Measurements from ENCODE around the gene CCDC6. TPM values are rescaled to one million over a fixed set of nuclear protein-coding genes. Genes with fewer than 3 reads are reported as not detected.

CCDC6 gene
- total RNA-seq, 4 donors from 2014 or later = 78.5 to 101 (median 92.1) TPM

DNA sequence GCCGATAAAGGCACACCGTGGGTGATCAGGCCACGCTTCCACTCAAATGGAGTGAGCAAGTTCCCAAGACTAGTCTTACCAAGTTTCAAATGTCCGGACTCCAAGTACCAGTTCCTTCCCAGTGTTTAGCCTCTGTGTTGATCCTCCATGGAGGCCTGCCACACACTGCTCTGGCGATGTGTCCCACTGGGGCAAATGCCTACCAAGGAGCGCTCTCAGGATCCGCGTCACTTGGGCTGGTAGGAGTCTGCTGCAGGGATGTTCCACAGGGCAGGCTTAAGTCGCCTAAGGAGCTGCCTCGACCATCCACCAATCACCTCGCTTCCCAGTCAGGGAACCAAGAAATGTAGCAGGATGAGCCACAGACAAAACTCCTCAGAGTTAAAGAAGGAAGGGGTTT, 135.7 kb downstream of the CCDC6 start:
- Histone ChIP-seq H3K27ac (no peak overlapping the region), H3K27me3 (no peaks in the 10 kb centered on the region), H3K9me3 (no peaks in the 10 kb centered on the region), H3K4me1 (no peaks in the 10 kb centered on the region), H3K4me3 (no peak overlapping the region), H3K36me3 (no peaks in the 10 kb centered on the region)
- WGBS = 93% methylated on average over 8 of the region's 11 CpGs
- DNase-seq (ENCODE audit: low spot score in 2 of 2) = no peak
- TF ChIP-seq POLR2A (IDR thresholded peaks at IDR 0.05) (no peak), EP300 (IDR thresholded peaks at IDR 0.05) (no peak), POLR2AphosphoS5 (IDR thresholded peaks at IDR 0.05) (no peak)
- TF ChIP-seq, protein P1, sequence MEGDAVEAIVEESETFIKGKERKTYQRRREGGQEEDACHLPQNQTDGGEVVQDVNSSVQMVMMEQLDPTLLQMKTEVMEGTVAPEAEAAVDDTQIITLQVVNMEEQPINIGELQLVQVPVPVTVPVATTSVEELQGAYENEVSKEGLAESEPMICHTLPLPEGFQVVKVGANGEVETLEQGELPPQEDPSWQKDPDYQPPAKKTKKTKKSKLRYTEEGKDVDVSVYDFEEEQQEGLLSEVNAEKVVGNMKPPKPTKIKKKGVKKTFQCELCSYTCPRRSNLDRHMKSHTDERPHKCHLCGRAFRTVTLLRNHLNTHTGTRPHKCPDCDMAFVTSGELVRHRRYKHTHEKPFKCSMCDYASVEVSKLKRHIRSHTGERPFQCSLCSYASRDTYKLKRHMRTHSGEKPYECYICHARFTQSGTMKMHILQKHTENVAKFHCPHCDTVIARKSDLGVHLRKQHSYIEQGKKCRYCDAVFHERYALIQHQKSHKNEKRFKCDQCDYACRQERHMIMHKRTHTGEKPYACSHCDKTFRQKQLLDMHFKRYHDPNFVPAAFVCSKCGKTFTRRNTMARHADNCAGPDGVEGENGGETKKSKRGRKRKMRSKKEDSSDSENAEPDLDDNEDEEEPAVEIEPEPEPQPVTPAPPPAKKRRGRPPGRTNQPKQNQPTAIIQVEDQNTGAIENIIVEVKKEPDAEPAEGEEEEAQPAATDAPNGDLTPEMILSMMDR (IDR thresholded peaks at IDR 0.05) = no peak

DNA sequence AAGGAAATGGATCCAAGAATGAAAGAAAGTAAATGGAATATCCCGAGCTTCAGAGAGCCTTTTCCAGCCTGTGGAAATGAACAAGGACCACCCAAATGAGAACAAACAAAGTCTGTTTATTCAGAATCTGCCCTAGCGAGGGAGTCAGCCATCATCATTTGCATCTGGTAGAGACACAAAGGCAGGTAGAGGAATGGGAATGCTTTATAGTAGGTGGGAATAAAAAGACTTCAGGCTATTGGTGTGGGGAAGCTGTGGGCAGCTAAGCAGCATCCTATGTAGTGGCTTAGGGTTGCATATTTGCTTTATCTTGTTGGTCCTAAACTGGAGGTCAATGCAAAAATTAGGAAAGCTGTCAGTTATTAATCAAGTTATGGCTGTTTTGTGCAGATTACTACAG, 143.9 kb downstream of the CCDC6 start:
- TF ChIP-seq POLR2A (IDR thresholded peaks at IDR 0.05) (no peak), POLR2AphosphoS5 (IDR thresholded peaks at IDR 0.05) (no peak), EP300 (IDR thresholded peaks at IDR 0.05) (no peak)
- TF ChIP-seq, protein P1 (IDR thresholded peaks at IDR 0.05) = no peak
- WGBS = 48% methylated on average over 2 of the region's 2 CpGs
- no peaks in the 10 kb centered on the region for H3K27me3 ChIP-seq

DNA sequence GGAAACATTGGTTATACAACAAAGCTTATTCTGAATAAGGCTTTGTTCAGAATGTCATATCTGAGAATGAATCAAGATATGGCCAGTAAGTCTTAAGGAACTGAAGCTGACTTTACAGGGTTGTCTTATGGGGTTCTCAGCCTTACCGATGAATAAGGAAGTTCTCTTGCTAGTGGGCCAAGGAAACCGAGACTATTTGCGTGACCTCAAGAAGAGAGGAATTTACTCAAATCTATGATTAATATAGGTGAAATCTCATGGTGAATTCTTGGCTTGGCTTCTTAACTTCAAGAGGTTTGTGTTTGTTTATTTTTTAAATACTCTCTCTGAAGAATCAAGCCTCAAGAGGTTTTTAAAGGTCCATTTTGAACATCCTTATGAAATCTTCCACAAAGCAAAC, 148.4 kb downstream of the CCDC6 start:
- no peak overlapping the region for H3K27ac ChIP-seq
- no peaks in the 10 kb centered on the region for H3K36me3 ChIP-seq
- DNase-seq (ENCODE audit: low spot score in 2 of 2) = no peak
- H3K27me3 ChIP-seq = no peaks in the 10 kb centered on the region
- TF ChIP-seq POLR2A (IDR thresholded peaks at IDR 0.05) = no peak
- no peak for TF ChIP-seq EP300 (IDR thresholded peaks at IDR 0.05)
- TF ChIP-seq, protein P1 (IDR thresholded peaks at IDR 0.05) = no peak
- no peak for TF ChIP-seq POLR2AphosphoS5 (IDR thresholded peaks at IDR 0.05)
- no peaks in the 10 kb centered on the region for H3K4me1 ChIP-seq
- 90% methylated on average over 3 of the region's 3 CpGs for WGBS
- no peaks in the 10 kb centered on the region for H3K9me3 ChIP-seq
- H3K4me3 ChIP-seq = no peak overlapping the region

More for the DNA sequence above, 143.9 kb downstream of the CCDC6 start:
- no peaks in the 10 kb centered on the region for H3K36me3 ChIP-seq
- no peak overlapping the region for H3K27ac ChIP-seq
- H3K9me3 ChIP-seq = no peaks in the 10 kb centered on the region
- H3K4me1 ChIP-seq = no peaks in the 10 kb centered on the region
- no peak overlapping the region for H3K4me3 ChIP-seq
- no peak for DNase-seq (ENCODE audit: low spot score in 2 of 2)

DNA sequence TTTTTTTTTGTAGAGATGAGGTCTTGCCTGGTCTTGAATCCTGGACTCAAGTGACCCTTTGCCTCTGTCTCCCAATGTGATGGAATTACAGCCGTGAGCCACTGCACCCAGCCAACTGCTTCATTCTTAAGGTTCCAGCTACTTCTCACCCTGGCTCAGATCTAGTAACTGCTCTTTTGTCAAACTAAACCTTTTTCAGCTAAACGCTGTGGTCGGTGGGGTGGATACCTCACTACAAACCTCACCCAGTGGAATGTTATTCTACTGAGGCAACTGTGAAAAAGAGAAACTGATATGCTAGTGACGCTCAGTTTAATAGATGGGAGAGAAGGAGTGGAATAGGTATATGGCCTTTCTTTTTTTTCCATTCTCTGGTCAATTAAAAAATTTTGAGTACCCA, 151.4 kb downstream of the CCDC6 start:
- TF ChIP-seq POLR2A (IDR thresholded peaks at IDR 0.05) (no peak), EP300 (IDR thresholded peaks at IDR 0.05) (no peak), POLR2AphosphoS5 (IDR thresholded peaks at IDR 0.05) (no peak)
- TF ChIP-seq, protein P1 (IDR thresholded peaks at IDR 0.05) = no peak
- Histone ChIP-seq H3K27me3 (no peaks in the 10 kb centered on the region), H3K4me3 (no peak overlapping the region), H3K27ac (no peak overlapping the region), H3K9me3 (no peaks in the 10 kb centered on the region), H3K36me3 (no peaks in the 10 kb centered on the region), H3K4me1 (no peaks in the 10 kb centered on the region)
- 91% methylated on average over 4 of the region's 4 CpGs for WGBS
- no peak for DNase-seq (ENCODE audit: low spot score in 2 of 2)

DNA sequence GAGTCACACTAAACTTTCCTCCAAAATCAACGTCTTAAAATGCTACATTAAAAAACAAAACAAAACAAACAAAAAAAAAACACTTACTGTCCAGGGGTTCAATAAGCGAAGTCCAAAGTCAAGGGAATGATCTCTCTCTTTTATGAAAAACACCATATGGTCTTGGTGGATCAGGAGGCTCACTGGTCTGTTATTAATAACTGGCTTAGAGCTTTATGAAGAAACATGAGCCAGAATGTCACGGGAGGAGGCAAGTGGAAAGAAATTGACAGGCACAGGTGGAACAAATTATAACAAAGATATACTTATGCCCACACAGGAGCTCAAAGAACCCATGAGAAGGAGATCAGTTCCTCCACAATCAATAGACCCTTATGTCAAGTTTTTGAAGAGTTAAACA, 153.1 kb downstream of the CCDC6 start, which contains the start of gene MRLN:
Gene MRLN, minus strand, starts transcription at position 189 of the 400 bp plus-strand sequence.
- H3K27ac ChIP-seq = no peak within 1 kb of the TSS
- no peaks in the 10 kb centered on the region for H3K4me1 ChIP-seq
- DNase-seq (ENCODE audit: low spot score in 2 of 2) = no peak
- no peaks in the 10 kb centered on the region for H3K27me3 ChIP-seq
- TF ChIP-seq POLR2A (IDR thresholded peaks at IDR 0.05) (no peak), EP300 (IDR thresholded peaks at IDR 0.05) (no peak), POLR2AphosphoS5 (IDR thresholded peaks at IDR 0.05) (no peak)
- TF ChIP-seq, protein P1 (IDR thresholded peaks at IDR 0.05) = no peak
- 59% methylated on average over 3 of the region's 3 CpGs for WGBS
- H3K9me3 ChIP-seq = no peaks in the 10 kb centered on the region
- no peak within 1 kb of the TSS for H3K4me3 ChIP-seq
- H3K36me3 ChIP-seq = no peaks in the 10 kb centered on the region

All from suprapubic skin (tissue), 4 donors.